ENCODE data around the gene UGT1A3.

UGT1A3 gene

GRCh38 chr2:233760043-233760442 is 31.2 kb downstream of the UGT1A3 start, which contains the start of gene UGT1A1:
Gene UGT1A1, plus strand, starts transcription at chr2:233760270. Its CDS starts 18 bp downstream, at chr2:233760288.
- DNase-seq = no peak

- DNase-seq = no peak
Observed at GRCh38 chr2:233761040-233761769, 32.4 kb downstream of the UGT1A3 start.

- DNase-seq = no peak
Observed at GRCh38 chr2:233764264-233764663, 35.4 kb downstream of the UGT1A3 start.

- DNase-seq = no peak
Observed at GRCh38 chr2:233764761-233765160, 35.9 kb downstream of the UGT1A3 start.

- no peak for DNase-seq
Observed at GRCh38 chr2:233766416-233766815, 37.6 kb downstream of the UGT1A3 start.

GRCh38 chr2:233768076-233768475 is 39.2 kb downstream of the UGT1A3 start:
- no peak for DNase-seq

GRCh38 chr2:233769260-233769659 is 40.4 kb downstream of the UGT1A3 start:
- DNase-seq = no peak

- no peak for DNase-seq
Observed at GRCh38 chr2:233772153-233772552, 43.3 kb downstream of the UGT1A3 start.

GRCh38 chr2:233772583-233772982 is 43.7 kb downstream of the UGT1A3 start:
- DNase-seq = no peak

- no peak for DNase-seq
Observed at GRCh38 chr2:233773854-233774253, 45.0 kb downstream of the UGT1A3 start.

GRCh38 chr2:233775414-233775813 is 46.6 kb downstream of the UGT1A3 start:
- DNase-seq = no peak

- no peak for DNase-seq
Observed at GRCh38 chr2:233778030-233778429, 49.2 kb downstream of the UGT1A3 start, which contains the start of gene MROH2A. Gene MROH2A, plus strand, starts transcription at chr2:233778330. Its CDS starts 1,029 bp downstream, at chr2:233779359.

- DNase-seq = no peak
Observed at GRCh38 chr2:233779722-233780121, 50.9 kb downstream of the UGT1A3 start.

GRCh38 chr2:233780771-233781170 is 51.9 kb downstream of the UGT1A3 start:
- no peak for DNase-seq

GRCh38 chr2:233789554-233789953 is 60.7 kb downstream of the UGT1A3 start:
- DNase-seq = no peak

GRCh38 chr2:233791151-233791882 is 62.5 kb downstream of the UGT1A3 start:
- DNase-seq = no peak

GRCh38 chr2:233791883-233792329 is 63.1 kb downstream of the UGT1A3 start:
- no peak for DNase-seq

GRCh38 chr2:233792720-233793119 is 63.9 kb downstream of the UGT1A3 start:
- DNase-seq = no peak

- DNase-seq = no peak
Observed at GRCh38 chr2:233793465-233794127, 64.8 kb downstream of the UGT1A3 start.

- DNase-seq = no peak
Observed at GRCh38 chr2:233794128-233794658, 65.4 kb downstream of the UGT1A3 start.

- no peak for DNase-seq
Observed at GRCh38 chr2:233795735-233796171, 66.9 kb downstream of the UGT1A3 start.

GRCh38 chr2:233796254-233796653 is 67.4 kb downstream of the UGT1A3 start:
- DNase-seq = no peak
